H1 (cell line): ENCODE measurements around the gene CA10. TPM values are rescaled to one million over a fixed set of nuclear protein-coding genes. Genes with fewer than 3 reads are reported as not detected.

Source experiments
- BRCA1 ChIP-seq: IDR thresholded peaks from 2 replicates; pipeline ENCODE4 v1.6.1; 2012; ENCODE audit warnings: low read depth, low read length, improper control_type of control experiment
- CBX5 ChIP-seq: fragments of 300-800, 300-1000 bp; sonication (generic); IDR thresholded peaks from 2 replicates; pipeline ENCODE4 v1.7.1; 2016; ENCODE audit warnings: antibody characterized with exemption, low read length, low read depth
- EGR1 ChIP-seq: IDR thresholded peaks from 2 replicates; pipeline ENCODE4 v1.6.1; 2011; ENCODE audit warnings: low read depth, low read length, borderline replicate concordance
- GTF2F1 ChIP-seq: IDR thresholded peaks from 2 replicates; pipeline ENCODE4 v1.6.1; 2012; ENCODE audit warnings: low read depth, low read length, improper control_type of control experiment, borderline replicate concordance
- NRF1 ChIP-seq: IDR thresholded peaks from 2 replicates; pipeline ENCODE4 v1.6.1; 2011; ENCODE audit warnings: mild to moderate bottlenecking, low read depth, low read length, improper control_type of control experiment
- RNF2 ChIP-seq: fragments of 200-900, 300-1000 bp; sonication (generic); IDR thresholded peaks from 2 replicates; pipeline ENCODE4 v1.7.1; 2016; ENCODE audit warnings: borderline replicate concordance, low read depth, mild to moderate bottlenecking, antibody characterized with exemption, low read length; ENCODE audit not compliant: poor library complexity, severe bottlenecking; ENCODE audit errors: missing control alignments
- SIX5 ChIP-seq: IDR thresholded peaks from 2 replicates; pipeline ENCODE4 v1.6.1; 2011; ENCODE audit warnings: mild to moderate bottlenecking, low read depth, low read length
- SP1 ChIP-seq: IDR thresholded peaks from 2 replicates; pipeline ENCODE4 v1.6.1; 2011; ENCODE audit warnings: low read depth, low read length
- TAF7 ChIP-seq: optimal IDR thresholded peaks from 2 replicates; pipeline ENCODE3; 2011; ENCODE audit warnings: low read depth, mild to moderate bottlenecking, inconsistent platforms, low read length, moderate library complexity, borderline replicate concordance
- polyA plus RNA-seq, 7 experiments: library from polyadenylated mRNA; depleted of rRNA in 3 of 7; stranded (reverse) in 5 of 7; unstranded in 2 of 7; fragments of >200 nt in 5 of 7; fragments of 200-250 nt in 2 of 7; gene quantifications; 1 replicate in 5 of 7; 2 replicates in 1 of 7; 4 replicates in 1 of 7; pipeline versions ENCODE4 v1.2.1 to v1.2.3, GENCODE V29; 2011 to 2013; ENCODE audit warnings: missing spikeins in 2 of 7, mixed read lengths in 2 of 7
- total RNA-seq: library from RNA; stranded (reverse); fragmentation: NEBNext Ultra II Directional; extraction: Animal tissue kit (Norgen Biotek cat#: 25700); gene quantifications from 2 replicates; pipeline ENCODE4 v1.2.1, GENCODE V29; 2021
- TF ChIP-seq, protein P1 (sequence below): fragments of 300-600 bp; sonication (generic); IDR thresholded peaks from 2 replicates; pipeline ENCODE4 v1.7.1; 2012; ENCODE audit warnings: low read length, moderate library complexity, mild to moderate bottlenecking, inconsistent platforms; ENCODE audit not compliant: insufficient replicate concordance
- TF ChIP-seq, protein P2 (sequence below): IDR thresholded peaks from 2 replicates; pipeline ENCODE4 v1.6.1; 2012; ENCODE audit warnings: inconsistent platforms

Gene CA10
- total and polyA plus RNA-seq, 2 of the 8 experiments (the other 6 are each of a cell fraction or from before 2014, with no cell fraction given), result 0.60 to 0.63 TPM

DNA sequence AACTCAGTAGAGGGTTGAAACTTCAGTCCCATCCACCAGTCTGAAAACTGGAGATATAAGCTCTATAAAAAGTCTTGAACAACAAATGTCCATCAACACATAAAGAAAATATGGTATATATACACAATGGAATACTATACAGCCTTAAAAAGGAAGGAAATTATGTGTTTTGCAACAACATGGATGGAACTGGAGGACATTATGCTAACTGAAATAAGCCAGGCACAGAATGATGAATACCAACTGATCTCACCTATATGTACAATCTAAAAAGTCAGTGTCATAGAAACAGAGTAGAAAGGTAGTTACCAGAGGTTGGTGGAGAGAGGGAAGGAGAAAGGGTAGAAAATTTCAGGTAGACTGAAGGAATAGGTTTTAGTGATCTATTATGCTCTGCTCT lies 438.1 kb downstream of the CA10 start (continued):
- TF ChIP-seq, protein P1, sequence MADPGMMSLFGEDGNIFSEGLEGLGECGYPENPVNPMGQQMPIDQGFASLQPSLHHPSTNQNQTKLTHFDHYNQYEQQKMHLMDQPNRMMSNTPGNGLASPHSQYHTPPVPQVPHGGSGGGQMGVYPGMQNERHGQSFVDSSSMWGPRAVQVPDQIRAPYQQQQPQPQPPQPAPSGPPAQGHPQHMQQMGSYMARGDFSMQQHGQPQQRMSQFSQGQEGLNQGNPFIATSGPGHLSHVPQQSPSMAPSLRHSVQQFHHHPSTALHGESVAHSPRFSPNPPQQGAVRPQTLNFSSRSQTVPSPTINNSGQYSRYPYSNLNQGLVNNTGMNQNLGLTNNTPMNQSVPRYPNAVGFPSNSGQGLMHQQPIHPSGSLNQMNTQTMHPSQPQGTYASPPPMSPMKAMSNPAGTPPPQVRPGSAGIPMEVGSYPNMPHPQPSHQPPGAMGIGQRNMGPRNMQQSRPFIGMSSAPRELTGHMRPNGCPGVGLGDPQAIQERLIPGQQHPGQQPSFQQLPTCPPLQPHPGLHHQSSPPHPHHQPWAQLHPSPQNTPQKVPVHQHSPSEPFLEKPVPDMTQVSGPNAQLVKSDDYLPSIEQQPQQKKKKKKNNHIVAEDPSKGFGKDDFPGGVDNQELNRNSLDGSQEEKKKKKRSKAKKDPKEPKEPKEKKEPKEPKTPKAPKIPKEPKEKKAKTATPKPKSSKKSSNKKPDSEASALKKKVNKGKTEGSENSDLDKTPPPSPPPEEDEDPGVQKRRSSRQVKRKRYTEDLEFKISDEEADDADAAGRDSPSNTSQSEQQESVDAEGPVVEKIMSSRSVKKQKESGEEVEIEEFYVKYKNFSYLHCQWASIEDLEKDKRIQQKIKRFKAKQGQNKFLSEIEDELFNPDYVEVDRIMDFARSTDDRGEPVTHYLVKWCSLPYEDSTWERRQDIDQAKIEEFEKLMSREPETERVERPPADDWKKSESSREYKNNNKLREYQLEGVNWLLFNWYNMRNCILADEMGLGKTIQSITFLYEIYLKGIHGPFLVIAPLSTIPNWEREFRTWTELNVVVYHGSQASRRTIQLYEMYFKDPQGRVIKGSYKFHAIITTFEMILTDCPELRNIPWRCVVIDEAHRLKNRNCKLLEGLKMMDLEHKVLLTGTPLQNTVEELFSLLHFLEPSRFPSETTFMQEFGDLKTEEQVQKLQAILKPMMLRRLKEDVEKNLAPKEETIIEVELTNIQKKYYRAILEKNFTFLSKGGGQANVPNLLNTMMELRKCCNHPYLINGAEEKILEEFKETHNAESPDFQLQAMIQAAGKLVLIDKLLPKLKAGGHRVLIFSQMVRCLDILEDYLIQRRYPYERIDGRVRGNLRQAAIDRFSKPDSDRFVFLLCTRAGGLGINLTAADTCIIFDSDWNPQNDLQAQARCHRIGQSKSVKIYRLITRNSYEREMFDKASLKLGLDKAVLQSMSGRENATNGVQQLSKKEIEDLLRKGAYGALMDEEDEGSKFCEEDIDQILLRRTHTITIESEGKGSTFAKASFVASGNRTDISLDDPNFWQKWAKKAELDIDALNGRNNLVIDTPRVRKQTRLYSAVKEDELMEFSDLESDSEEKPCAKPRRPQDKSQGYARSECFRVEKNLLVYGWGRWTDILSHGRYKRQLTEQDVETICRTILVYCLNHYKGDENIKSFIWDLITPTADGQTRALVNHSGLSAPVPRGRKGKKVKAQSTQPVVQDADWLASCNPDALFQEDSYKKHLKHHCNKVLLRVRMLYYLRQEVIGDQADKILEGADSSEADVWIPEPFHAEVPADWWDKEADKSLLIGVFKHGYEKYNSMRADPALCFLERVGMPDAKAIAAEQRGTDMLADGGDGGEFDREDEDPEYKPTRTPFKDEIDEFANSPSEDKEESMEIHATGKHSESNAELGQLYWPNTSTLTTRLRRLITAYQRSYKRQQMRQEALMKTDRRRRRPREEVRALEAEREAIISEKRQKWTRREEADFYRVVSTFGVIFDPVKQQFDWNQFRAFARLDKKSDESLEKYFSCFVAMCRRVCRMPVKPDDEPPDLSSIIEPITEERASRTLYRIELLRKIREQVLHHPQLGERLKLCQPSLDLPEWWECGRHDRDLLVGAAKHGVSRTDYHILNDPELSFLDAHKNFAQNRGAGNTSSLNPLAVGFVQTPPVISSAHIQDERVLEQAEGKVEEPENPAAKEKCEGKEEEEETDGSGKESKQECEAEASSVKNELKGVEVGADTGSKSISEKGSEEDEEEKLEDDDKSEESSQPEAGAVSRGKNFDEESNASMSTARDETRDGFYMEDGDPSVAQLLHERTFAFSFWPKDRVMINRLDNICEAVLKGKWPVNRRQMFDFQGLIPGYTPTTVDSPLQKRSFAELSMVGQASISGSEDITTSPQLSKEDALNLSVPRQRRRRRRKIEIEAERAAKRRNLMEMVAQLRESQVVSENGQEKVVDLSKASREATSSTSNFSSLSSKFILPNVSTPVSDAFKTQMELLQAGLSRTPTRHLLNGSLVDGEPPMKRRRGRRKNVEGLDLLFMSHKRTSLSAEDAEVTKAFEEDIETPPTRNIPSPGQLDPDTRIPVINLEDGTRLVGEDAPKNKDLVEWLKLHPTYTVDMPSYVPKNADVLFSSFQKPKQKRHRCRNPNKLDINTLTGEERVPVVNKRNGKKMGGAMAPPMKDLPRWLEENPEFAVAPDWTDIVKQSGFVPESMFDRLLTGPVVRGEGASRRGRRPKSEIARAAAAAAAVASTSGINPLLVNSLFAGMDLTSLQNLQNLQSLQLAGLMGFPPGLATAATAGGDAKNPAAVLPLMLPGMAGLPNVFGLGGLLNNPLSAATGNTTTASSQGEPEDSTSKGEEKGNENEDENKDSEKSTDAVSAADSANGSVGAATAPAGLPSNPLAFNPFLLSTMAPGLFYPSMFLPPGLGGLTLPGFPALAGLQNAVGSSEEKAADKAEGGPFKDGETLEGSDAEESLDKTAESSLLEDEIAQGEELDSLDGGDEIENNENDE, result no peak
- TF ChIP-seq GTF2F1 (no peak), CBX5 (no peak), TAF7 (no peak), SP1 (no peak), RNF2 (no peak), BRCA1 (no peak), EGR1 (no peak), NRF1 (no peak), SIX5 (no peak)
- TF ChIP-seq, protein P2, sequence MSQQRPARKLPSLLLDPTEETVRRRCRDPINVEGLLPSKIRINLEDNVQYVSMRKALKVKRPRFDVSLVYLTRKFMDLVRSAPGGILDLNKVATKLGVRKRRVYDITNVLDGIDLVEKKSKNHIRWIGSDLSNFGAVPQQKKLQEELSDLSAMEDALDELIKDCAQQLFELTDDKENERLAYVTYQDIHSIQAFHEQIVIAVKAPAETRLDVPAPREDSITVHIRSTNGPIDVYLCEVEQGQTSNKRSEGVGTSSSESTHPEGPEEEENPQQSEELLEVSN, result no peak
